HG03571 (cell line): Measurements from ENCODE around the gene GAS6.

Experiments
- ATAC-seq: cut with Tn5 transposase; IDR thresholded peaks from one replicate; pipeline ENCODE4 v1.9.1; 2021; ENCODE audit not compliant: unreplicated experiment

GAS6 gene

DNA sequence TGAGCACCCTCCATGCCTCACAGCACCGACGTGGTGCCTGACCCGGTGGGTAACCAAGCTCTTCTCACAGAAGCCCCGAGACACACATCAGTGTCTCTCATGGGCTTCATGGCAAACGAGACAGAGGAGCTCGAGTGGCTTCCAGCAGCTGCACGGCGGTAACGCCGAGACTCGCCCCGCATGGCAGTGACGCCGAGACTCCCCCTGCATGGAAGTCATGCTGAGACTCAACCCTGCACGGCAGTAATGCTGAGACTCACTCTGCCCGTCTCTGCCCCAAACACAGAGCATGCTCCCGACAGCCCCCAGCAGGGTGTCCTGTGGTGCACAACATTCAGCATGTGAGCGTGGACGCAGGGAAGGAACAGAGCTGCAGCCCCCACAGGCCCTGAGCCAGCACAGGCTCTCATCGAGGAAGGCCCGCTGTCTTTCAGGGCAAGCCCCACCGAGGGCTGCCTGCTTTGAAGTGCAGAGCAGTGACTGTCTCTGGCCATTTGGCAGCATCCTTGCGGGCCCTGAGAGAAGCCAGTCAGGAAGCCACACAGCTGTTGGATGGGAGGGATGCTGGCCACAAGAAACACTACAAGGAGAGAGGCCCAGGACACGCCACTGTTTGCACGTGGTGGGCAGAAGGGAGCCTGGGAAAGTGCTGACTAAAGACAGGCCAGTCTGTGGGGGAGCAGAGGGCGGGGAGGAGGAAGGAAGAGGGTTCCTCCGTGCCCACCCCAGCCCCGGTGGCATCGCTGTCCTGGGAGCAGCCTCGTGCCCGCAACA lies 9.5 kb downstream of the GAS6 start:
- ATAC-seq: no peak

DNA sequence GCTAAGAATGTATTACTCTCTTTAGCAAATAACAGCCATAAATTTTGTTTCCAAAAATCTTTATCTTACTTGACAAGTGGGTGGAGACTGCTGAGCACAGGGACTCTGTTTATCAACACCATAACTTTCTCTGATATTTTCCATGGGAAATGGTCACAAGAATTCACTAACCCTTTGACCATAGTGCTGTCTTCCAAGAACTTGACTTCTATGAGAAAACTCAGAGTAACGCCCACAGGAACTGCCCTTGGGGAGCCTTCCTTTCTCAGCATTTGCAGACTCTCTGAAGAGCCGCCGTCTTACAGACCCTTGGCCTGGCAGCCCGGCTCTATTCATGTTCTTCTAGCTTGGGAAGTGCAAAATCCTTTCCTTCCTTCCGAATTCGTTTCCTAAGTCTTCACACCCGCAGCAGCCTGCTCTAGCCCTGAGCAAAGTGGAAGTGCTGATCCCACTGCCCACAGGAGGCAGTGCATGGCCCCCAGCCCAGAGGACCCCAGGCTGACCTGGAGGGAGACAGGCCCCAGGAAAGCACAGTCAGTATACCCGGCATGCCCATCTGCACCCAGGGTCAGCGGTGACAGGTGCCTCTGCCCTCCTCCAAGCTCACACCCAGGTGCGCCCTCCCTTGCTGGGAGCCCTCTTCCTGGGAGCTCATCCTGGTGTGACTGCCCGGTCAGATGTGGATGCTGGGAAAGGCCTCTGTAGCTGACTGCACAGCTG lies 10.2 kb downstream of the GAS6 start:
- ATAC-seq: no peak

GRCh38 chr13:113852536-113853517 lies 11.0 kb downstream of the GAS6 start:
- ATAC-seq: no peak

- no peak for ATAC-seq
Observed at GRCh38 chr13:113851826-113852535, 11.9 kb downstream of the GAS6 start.

DNA sequence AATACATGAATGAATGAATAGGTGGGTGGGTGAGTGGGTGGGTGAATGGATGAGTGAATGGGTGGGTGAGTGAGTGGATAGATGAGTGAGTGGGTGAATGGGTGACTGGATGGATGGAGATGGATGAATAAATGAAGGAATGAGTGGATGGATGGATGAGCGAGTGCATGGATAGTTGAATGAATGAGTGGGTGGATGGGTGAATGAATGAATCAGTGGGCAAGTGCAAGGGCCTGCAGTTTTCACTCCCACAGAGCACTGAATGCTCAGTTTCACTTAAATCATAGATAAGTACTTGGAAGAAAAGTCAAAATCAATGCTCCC lies 12.4 kb downstream of the GAS6 start:
- no peak for ATAC-seq

GRCh38 chr13:113850722-113851479 lies 13.0 kb downstream of the GAS6 start:
- ATAC-seq: no peak

- no peak for ATAC-seq
Observed at GRCh38 chr13:113849981-113850721, 13.7 kb downstream of the GAS6 start.

DNA sequence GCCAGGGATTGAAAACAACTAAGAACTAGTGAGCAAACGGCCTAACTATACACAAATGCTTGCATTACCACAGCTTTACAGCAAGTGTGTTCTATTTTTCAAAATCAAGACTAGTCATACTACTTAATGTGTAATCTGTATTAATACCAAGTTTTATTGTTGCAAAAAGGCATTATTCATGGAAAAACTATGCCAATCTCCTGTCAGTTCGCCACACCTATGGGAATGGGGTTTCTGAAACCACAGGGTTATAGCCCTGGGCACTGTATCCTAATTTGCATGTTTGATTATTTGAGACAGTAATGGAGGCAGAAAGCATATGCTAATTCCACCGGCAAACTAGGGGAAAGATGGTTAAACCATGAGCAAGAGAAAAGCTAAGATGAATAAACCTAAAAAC lies 14.3 kb downstream of the GAS6 start:
- ATAC-seq: no peak

GRCh38 chr13:113848431-113849260 lies 15.2 kb downstream of the GAS6 start:
- ATAC-seq: no peak

- no peak for ATAC-seq
Observed at GRCh38 chr13:113848020-113848419, 15.9 kb downstream of the GAS6 start.

DNA sequence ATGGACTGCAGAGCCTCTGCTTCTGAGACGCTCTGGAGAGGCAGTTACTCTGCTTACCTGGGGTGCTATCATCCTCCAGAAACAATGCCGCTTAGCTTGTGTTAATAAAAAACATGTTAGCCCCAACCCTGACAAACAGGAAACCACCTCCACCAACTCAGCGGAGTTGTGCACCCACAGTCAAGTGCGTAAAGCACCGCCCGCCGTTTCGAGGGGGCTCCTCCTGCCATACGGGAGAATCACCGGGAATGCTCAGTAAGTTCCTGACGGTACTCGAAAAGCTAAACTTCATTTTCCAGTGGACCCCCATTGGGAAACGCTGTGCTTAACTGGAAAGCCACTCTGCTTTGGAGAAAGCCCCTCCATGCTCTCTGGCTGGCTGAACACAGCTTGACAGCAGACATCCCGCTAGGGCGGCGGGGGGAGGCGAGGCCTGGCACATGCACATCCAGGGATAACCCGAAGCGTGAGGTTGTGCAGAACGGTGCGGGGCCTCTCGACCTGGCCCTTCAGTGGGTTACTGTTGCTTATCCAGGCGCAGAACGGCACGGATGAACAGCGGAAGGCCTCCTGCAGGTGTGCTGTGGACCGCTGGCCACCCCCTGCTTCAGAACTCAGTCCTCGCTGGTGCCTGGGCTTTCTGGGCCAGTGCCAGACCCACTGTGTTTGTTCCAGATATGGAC lies 17.1 kb downstream of the GAS6 start:
- ATAC-seq: no peak

- ATAC-seq: no peak
Observed at GRCh38 chr13:113845723-113846635, 17.9 kb downstream of the GAS6 start.

GRCh38 chr13:113845055-113845454 lies 18.8 kb downstream of the GAS6 start:
- no peak for ATAC-seq

GRCh38 chr13:113843864-113844556 lies 19.9 kb downstream of the GAS6 start:
- ATAC-seq: no peak

- no peak for ATAC-seq
Observed at GRCh38 chr13:113843063-113843654, 20.7 kb downstream of the GAS6 start.
